ENCODE results near the gene AP4B1. TPM values are rescaled to one million over a fixed set of nuclear protein-coding genes. Genes with fewer than 3 reads are reported as not detected.

AP4B1 gene
- total RNA-seq, 2 donors from 2014 or later = 11.9 to 12.0 TPM

DNA sequence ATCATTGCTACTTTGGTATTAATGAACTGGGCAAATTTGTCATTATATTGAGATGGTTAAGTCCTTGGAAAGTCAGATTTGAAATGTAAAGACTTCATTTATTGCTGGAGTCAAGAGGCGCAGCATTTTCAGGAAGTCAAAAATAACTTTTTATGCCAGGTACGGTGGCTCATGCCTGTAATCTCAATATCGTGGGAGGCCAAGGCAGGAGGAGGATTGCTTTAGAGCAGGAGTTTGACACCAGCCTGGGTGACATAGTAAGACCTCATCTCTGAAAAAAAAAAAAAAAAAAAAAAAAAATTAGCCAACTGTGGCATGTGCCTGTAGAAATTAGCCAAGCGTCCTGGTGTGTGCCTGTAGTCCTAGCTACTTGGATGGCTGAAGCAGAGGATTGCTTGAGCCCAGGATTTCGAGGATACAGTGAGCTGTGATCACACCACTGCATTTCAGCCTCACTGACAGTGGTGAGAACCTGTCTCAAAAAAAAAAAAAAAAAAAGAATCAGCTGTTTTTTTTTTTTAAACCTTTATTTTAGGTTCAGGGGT, 30.0 kb upstream of the AP4B1 start:
- DNase-seq = no peak
- ATAC-seq = no peak
- intact Hi-C loops (cut with DNase I) = no loop called here

DNA sequence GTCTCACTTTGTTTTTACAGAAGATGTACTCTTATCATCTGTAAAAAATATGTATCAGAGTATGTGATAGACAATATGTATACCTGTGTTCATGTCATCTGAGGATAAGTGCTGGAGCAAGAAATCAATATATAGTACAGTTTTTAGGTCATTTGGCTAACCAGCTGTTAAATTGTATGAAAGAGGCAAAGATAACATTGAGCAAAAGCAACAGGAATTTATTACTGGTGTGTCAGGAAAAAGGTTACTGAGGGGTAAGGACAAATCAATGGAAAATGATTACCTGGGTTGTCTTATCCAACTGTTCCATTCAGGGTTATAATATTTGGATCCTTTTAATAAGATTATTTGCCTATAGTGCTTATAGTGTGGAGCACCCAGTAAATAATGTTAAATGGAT, 29.4 kb upstream of the AP4B1 start:
- no peak for ATAC-seq
- intact Hi-C loops (cut with DNase I) = no loop called here
- no peak for DNase-seq

DNA sequence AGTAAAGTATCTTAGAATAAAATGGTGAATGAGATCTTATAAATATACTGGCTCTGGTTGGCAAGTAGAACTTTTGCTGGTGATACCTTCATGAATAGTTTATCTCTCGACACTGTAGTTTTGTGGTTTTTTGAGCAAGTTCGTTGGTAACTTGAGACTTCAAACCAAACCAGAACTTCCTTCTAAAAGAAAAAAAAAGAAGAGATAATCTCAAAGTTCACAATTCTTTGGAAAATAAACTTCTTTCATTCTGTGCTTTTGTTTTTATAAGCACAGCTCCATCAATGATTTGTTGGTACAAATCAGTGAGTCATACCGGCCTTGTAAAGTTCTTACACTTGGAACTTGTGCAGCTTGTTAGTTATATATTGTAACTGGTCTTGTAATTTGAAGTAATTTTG, 26.9 kb upstream of the AP4B1 start:
- intact Hi-C loops (cut with DNase I) = no loop called here
- DNase-seq = no peak
- ATAC-seq = no peak

DNA sequence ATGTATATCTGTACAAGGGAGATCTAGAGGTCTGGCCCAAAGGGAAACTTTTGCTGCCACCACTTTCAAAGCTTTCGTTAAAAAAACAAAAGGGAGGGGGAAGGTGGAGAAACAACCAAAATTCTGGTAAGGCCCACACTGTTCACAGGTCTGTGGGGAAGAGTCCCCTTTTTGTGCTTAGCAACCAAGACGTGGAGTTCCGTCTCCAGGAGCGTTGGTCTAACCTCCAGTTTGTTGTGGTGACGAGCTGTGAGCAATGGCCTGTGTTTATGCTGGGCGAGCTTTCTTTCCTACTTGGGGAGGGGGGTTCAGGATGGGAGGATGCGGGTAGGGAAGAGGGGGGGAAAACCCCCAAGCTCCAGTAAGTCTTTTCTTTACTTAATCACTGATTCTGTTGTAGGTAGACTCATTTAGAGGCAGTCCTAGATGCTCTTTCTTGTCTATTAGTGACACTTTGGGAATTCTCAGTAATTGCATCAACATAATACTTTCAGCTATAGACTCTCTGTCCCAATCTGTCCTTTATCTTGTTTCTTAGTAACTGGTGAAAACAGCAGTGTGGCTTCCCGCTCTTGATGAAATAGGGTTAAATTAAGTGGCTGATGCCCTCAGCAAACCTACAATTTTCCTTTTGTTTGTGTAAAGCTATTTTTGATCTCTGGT, 26.0 kb upstream of the AP4B1 start:
- intact Hi-C loops (cut with DNase I) = no loop called here
- DNase-seq (no peak), ATAC-seq (peak in 1 of 2 donors; percentile 11)

DNA sequence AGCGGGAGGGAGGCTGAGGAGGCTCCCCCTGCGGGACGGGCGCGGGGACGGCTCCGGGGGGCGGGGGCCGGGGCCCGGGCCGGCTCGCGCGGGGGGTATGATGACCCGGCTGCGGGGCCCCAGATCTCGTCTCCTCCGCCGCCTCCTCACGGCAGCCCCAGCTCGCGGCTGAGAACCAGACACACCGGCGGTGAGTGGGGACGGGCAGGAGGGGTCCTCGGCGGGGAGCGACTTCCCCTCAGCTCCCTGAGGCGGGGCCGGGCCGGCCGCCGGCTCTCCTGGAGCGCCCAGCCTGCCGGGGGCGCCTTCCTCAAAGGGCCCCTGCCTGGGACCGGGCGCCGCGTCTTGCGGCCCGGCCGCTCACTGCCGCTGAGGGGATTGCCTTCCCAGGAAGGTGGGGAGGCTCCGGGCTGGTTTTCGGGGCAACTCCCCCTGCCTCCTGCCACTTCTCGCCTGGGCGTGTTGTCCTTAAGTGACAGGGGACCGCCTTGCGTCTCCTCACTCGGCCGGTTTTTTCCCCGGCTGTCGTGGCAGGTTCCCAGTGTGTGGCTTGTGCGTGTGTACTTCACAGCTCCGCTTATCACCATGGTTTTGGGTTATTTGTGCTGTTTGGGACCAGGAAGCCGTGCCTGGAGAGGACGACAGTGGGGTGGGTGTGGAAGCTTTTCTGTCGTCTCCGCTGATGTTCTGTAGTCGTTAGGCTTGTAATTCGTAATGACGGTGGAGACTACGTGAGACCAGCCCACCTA, 25.3 kb upstream of the AP4B1 start:
- peak; percentile 43 for DNase-seq
- ATAC-seq = peak; percentile 59 to 61
- intact Hi-C loops (cut with DNase I) = loop anchor here in 1 of 2 donors (1.0 to 2.0 kb wide), 2 partner anchors 17 to 25 kb away; partner anchors contain the start of gene DCLRE1B

DNA sequence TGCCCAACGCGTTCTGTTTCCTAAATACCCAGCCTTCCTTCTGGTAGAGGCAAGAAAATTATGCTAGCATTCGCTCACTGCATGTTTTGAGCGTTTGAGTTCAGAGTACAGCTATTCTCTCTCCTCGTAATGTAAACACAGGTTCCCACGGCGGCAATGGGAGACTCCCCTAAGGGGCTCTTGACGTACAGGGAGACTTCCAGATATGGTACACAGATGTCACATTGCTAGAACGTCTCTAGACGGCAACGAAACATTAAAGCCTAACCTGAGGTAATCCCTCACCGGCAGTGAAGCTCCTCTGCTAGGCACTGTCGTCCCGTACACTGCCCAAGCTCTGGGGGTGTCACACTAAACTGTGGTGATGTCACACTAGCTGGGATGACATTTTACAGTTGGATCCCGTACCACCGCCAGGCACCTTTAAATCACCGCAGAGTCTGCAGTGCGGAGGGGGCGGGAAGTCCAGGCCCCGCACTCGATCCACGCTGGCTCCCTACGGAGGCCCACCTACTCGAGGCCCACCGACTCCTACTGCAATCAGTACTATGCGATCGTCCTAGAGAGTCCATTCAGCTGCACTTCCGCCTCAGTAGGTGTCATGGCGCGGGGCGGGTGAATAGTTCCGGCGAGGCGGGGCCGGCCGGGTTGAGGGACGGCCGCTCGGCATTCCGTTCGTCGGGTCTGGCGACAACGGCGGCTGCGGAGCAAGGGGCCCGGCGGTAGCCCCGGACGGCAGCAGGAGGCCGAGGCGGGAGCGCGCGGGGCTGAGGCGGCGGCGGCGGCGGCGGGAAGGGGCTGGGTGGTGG, 24.5 kb upstream of the AP4B1 start, which contains the start of gene HIPK1:
Gene HIPK1, plus strand, starts transcription at position 384 of the 809 bp plus-strand sequence.
- intact Hi-C loops (cut with DNase I) = loop anchor here in 1 of 2 donors (1.0 to 2.0 kb wide), 2 partner anchors 16 to 24 kb away; partner anchors contain the start of gene DCLRE1B
- peak; percentile 95 for DNase-seq
- ATAC-seq = peak; percentile 94 to 96

- no peak for DNase-seq
- peak in 1 of 2 donors; percentile 17 for ATAC-seq
- intact Hi-C loops (cut with DNase I) = loop anchor here in 1 of 2 donors (2.0 kb wide), 1 partner anchor 16 kb away; no protein-coding TSS in a partner anchor
Observed at GRCh38 chr1:113928187-113928930, 23.8 kb upstream of the AP4B1 start.

DNA sequence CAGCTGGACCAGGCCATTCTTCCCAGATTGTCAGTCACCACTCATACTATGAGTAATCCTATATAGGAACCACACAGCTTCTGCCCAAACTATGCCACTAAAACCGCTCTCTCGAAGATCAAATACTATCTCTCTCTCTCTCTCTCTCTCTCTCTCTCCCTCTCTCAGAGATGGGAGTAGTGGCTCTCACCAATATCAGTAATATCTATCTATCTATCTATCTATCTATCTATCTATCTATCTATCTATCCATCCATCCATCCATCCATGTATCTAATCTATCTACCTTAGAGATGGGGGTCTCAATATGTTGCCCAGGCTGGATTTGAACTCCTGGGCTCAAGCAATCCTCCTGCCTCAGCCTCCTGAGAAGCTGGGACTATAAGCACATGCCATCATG, 19.9 kb upstream of the AP4B1 start:
- intact Hi-C loops (cut with DNase I) = no loop called here
- ATAC-seq (no peak), DNase-seq (no peak)

DNA sequence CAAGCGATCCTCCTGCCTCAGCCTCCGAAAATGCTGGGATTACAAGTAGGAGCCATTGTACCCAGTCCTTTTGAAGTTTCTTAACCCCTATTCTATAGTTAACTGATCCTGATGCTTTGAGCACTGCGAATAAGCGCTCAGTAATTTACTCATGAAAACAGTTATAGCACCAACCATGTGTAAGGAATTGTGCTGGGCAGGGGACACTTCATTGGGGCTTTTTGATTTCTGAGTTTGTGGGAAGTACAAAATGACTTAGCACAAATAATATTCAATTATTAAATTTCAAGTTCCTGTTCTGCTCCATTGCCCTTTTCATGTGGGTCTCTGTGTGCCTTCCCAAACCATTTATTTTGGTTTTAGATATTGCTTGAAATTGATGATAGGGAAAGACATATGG, 18.4 kb upstream of the AP4B1 start:
- intact Hi-C loops (cut with DNase I) = no loop called here
- no peak for ATAC-seq
- no peak for DNase-seq

- ATAC-seq (no peak), DNase-seq (no peak)
- intact Hi-C loops (cut with DNase I) = no loop called here
Observed at GRCh38 chr1:113918243-113918642, 13.6 kb upstream of the AP4B1 start.

GRCh38 chr1:113917400-113918082, 12.9 kb upstream of the AP4B1 start:
- DNase-seq (no peak), ATAC-seq (no peak)
- intact Hi-C loops (cut with DNase I) = no loop called here

GRCh38 chr1:113916974-113917373, 12.4 kb upstream of the AP4B1 start:
- DNase-seq (no peak), ATAC-seq (no peak)
- intact Hi-C loops (cut with DNase I) = no loop called here

DNA sequence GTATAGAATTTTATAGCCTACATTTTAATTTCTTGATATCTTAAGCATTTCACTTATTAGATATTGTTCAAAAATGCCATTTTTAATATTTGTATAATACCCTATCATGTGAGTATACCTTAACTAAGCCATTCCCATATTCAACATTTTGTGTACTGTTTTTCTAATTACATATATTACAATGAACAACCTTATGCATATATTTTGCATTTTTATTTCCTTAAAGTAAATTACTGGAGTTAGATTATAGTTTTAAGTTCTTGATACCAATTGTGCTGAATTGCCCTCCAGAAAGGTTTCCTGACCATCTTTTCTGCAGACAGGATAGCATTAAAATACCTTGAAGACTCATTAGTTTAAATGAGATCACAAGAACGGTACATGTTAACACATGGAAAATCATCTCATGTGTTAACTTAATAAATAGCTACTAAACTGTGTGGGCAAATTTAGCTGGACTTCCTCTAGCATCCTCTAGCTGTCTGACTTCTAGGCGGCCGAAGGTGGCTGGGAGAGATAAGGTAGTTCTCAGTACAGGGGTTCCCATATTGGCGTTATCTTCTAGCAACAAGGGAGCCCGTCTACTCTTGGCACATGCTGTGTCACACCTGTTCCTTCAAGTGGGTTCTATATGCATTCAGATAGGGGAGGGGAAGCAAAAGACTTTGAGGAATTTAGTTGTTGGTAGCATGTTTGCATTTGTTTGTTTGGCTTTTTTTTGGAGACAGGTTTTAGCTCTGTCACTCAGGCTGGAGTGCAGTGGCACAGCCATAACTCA, 9.5 kb upstream of the AP4B1 start:
- DNase-seq = no peak
- intact Hi-C loops (cut with DNase I) = loop anchor here in 1 of 2 donors (2.0 to 5.0 kb wide), 2 partner anchors 15 to 77 kb away; partner anchors contain the start of gene HIPK1
- no peak for ATAC-seq

GRCh38 chr1:113913312-113913668, 8.7 kb upstream of the AP4B1 start:
- intact Hi-C loops (cut with DNase I) = loop anchor here in 1 of 2 donors (2.0 to 5.0 kb wide), 2 partner anchors 16 to 76 kb away; partner anchors contain the start of gene HIPK1
- peak in 1 of 2 donors; percentile 28 for ATAC-seq

DNA sequence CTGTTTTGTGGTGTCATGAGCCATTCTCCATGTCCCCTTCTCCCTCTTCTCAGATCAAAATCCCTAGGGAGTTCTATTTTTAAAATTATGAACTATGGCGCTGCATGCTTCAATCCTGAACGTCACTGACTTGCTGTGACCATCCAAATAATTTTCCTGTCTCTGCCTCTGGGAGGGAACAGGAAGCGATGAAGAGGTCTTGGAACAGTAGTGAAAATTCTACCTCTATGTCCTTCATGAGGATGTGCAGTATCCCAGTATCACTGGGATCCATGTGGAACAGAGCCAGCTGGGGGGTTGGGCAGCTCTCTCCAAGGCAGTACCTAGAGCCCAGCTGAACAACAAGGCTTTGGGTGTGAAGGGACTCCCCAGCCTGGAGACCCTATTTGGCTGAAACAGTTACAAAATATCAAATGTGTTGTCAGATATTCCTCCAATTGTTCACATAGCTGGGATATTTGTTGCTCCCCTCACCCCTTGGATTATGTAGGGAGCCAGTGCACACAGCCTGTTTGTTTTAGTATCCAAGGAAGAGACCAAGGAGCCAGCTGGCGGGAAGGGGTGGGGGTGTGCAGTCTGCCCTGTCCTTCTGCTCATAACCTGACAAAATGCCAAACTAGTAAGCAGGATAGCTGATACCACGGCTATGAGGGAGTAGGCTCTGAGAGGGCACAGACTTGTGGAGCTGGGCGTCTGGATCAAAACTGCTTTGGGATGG, 8.2 kb upstream of the AP4B1 start:
- DNase-seq (peak; percentile 41), ATAC-seq (peak; percentile 92 to 95)
- intact Hi-C loops (cut with DNase I) = loop anchor here in 1 of 2 donors (2.0 to 5.0 kb wide), 2 partner anchors 16 to 75 kb away; partner anchors contain the start of gene HIPK1

More at GRCh38 chr1:113913312-113913668, 8.7 kb upstream of the AP4B1 start:
- no peak for DNase-seq

- peak; percentile 44 for DNase-seq
- intact Hi-C loops (cut with DNase I) = loop anchor here in 1 of 2 donors (1.0 kb wide), 1 partner anchor 24 kb away; the partner anchor contains the start of gene HIPK1
- ATAC-seq = peak in 1 of 2 donors; percentile 1
Observed at GRCh38 chr1:113905435-113905861, 849 bp upstream of the AP4B1 start.
